Fibroblast of pulmonary artery (primary cell): ENCODE measurements around the gene SYCP3.

Source experiments
- DNase-seq: peaks from one replicate; pipeline ENCODE4 v3.0.0-alpha.2; 2010; ENCODE audit warnings: low read depth
- H3K4me3 ChIP-seq: replicated peaks from 2 replicates; pipeline ENCODE4 v1.5.1; 2011; ENCODE audit warnings: low read depth, mild to moderate bottlenecking, control low read depth, low read length, moderate library complexity
- TF ChIP-seq, protein P1 (sequence below): IDR thresholded peaks from 2 replicates; pipeline ENCODE4 v1.5.1; 2011; ENCODE audit warnings: mild to moderate bottlenecking, control low read depth, low read length, inconsistent platforms; ENCODE audit errors: missing control alignments

Gene SYCP3

GRCh38 chr12:101780599-101780998 is 41.3 kb upstream of the SYCP3 start:
- no peak for DNase-seq
- TF ChIP-seq, protein P1, sequence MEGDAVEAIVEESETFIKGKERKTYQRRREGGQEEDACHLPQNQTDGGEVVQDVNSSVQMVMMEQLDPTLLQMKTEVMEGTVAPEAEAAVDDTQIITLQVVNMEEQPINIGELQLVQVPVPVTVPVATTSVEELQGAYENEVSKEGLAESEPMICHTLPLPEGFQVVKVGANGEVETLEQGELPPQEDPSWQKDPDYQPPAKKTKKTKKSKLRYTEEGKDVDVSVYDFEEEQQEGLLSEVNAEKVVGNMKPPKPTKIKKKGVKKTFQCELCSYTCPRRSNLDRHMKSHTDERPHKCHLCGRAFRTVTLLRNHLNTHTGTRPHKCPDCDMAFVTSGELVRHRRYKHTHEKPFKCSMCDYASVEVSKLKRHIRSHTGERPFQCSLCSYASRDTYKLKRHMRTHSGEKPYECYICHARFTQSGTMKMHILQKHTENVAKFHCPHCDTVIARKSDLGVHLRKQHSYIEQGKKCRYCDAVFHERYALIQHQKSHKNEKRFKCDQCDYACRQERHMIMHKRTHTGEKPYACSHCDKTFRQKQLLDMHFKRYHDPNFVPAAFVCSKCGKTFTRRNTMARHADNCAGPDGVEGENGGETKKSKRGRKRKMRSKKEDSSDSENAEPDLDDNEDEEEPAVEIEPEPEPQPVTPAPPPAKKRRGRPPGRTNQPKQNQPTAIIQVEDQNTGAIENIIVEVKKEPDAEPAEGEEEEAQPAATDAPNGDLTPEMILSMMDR: no peak
- no peak overlapping the region for H3K4me3 ChIP-seq

- TF ChIP-seq, protein P1: no peak
- DNase-seq: no peak
- no peak overlapping the region for H3K4me3 ChIP-seq
Measured at GRCh38 chr12:101779626-101780025, 40.4 kb upstream of the SYCP3 start.

GRCh38 chr12:101779200-101779599 is 39.9 kb upstream of the SYCP3 start:
- DNase-seq: no peak
- TF ChIP-seq, protein P1: no peak

GRCh38 chr12:101777978-101778377 is 38.7 kb upstream of the SYCP3 start:
- TF ChIP-seq, protein P1: no peak
- no peak overlapping the region for H3K4me3 ChIP-seq
- no peak for DNase-seq

More at GRCh38 chr12:101779200-101779599, 39.9 kb upstream of the SYCP3 start:
- no peak overlapping the region for H3K4me3 ChIP-seq

DNA sequence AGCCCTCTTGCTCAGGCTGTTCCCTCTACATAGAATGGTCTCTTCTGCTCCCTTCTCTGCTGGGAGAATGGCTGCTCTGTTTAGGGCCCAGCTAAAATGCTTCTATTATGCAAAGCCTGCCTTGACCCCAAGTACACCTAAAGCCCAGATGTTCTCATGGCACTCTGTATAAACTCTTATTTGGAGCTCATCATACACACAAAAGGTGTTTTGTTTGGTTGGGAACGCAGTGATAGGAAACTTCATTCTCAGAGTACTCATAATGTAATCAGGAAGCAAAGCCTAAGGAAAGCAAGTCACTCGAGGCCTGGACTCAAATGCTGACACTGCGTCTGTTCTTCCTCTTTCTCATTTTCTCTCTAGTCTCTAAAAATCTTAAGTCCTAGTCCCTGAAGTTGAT is 38.2 kb upstream of the SYCP3 start:
- TF ChIP-seq, protein P1: no peak
- no peak overlapping the region for H3K4me3 ChIP-seq
- no peak for DNase-seq

- TF ChIP-seq, protein P1: no peak
- DNase-seq: no peak
- H3K4me3 ChIP-seq: no peak overlapping the region
Measured at GRCh38 chr12:101775816-101776215, 36.6 kb upstream of the SYCP3 start.

GRCh38 chr12:101773650-101774162 is 34.4 kb upstream of the SYCP3 start:
- no peak overlapping the region for H3K4me3 ChIP-seq
- peak; percentile 85 for DNase-seq
- TF ChIP-seq, protein P1: peak; percentile 88
